HepG2 (cell line): ENCODE data around the gene GATA5. TPM values are rescaled to one million over a fixed set of nuclear protein-coding genes. Genes with fewer than 3 reads are reported as not detected.

Experiments
- ATF7 ChIP-seq, 2 experiments: fragments of 450-650 bp in 1 of 2; sonication (generic) in 1 of 2; formaldehyde crosslinking in 1 of 2; IDR thresholded peaks; 2 replicates each; pipeline versions ENCODE4 v1.4.0 to v1.6.1; 2016 to 2020; ENCODE audit warnings: antibody characterized with exemption in 1 of 2, mild to moderate bottlenecking in 1 of 2, missing genetic modification reagents in 1 of 2
- CBX2 ChIP-seq, 2 experiments: fragments of 200-600 bp in 1 of 2; sonication (generic); formaldehyde crosslinking in 1 of 2; IDR thresholded peaks; 2 replicates each; pipeline versions ENCODE4 v1.7.0 to v1.8.1; 2018 to 2022; ENCODE audit warnings: low read depth in 2 of 2, low read length in 1 of 2, mild to moderate bottlenecking in 1 of 2, missing genetic modification reagents in 1 of 2
- NFIC ChIP-seq: IDR thresholded peaks from 2 replicates; pipeline ENCODE4 v1.6.1; 2012; ENCODE audit warnings: mild to moderate bottlenecking, low read length, inconsistent platforms
- SRSF9 ChIP-seq: fragments of 200-400 bp; formaldehyde crosslinking; IDR thresholded peaks from 2 replicates; pipeline ENCODE4 v1.6.1; 2018; ENCODE audit warnings: borderline replicate concordance, mild to moderate bottlenecking, low read depth, low read length; ENCODE audit not compliant: insufficient read depth, poor library complexity, severe bottlenecking
- ZNF160 ChIP-seq: sonication (generic); formaldehyde crosslinking; IDR thresholded peaks from 2 replicates; pipeline ENCODE4 v1.8.0; 2022; ENCODE audit warnings: mild to moderate bottlenecking, inconsistent platforms, missing genetic modification reagents
- ZNF644 ChIP-seq: IDR thresholded peaks from 2 replicates; pipeline ENCODE4 v1.6.1; 2016; ENCODE audit warnings: low read depth
- ZNF713 ChIP-seq: sonication (generic); formaldehyde crosslinking; IDR thresholded peaks from 2 replicates; pipeline ENCODE4 v1.4.0; 2020; ENCODE audit warnings: mild to moderate bottlenecking, missing genetic modification reagents
- ZNF788 ChIP-seq: sonication (generic); formaldehyde crosslinking; IDR thresholded peaks from 2 replicates; pipeline ENCODE4 v1.5.0; 2020; ENCODE audit warnings: mild to moderate bottlenecking, missing genetic modification reagents, borderline replicate concordance
- polyA plus RNA-seq, 8 experiments: library from polyadenylated mRNA; depleted of rRNA in 3 of 8; stranded (reverse) in 7 of 8; unstranded in 1 of 8; fragments of >200 nt; fragmentation: Illumina TruSeq in 4 of 8; extraction: Trizol in 4 of 8; gene quantifications; 2 replicates each; pipeline versions ENCODE4 v1.2.1 to v1.2.3, GENCODE V29; 2011 to 2016; ENCODE audit warnings: low read depth in 4 of 8, missing spikeins in 1 of 8, mixed read lengths in 1 of 8; ENCODE audit not compliant: insufficient read depth in 1 of 8
- total RNA-seq, 5 experiments: library from RNA; depleted of rRNA; stranded (reverse); fragments of >200 nt; fragmentation: Illumina TruSeq; extraction: Trizol; gene quantifications; 2 replicates each; pipeline ENCODE4 v1.2.3, GENCODE V29; 2016; ENCODE audit warnings: low read depth in 1 of 5
- TF ChIP-seq, protein P1 (sequence below): sonication (generic); formaldehyde crosslinking; IDR thresholded peaks from 2 replicates; pipeline ENCODE4 v1.5.1; 2020; ENCODE audit warnings: missing genetic modification reagents, mild to moderate bottlenecking, borderline replicate concordance
- TF ChIP-seq, protein P2 (sequence below): IDR thresholded peaks from 2 replicates; pipeline ENCODE4 v1.6.1; 2018; ENCODE audit warnings: missing genetic modification reagents
- TF ChIP-seq, protein P3 (sequence below): sonication (generic); formaldehyde crosslinking; IDR thresholded peaks from 2 replicates; pipeline ENCODE4 v1.4.0; 2020; ENCODE audit warnings: missing genetic modification reagents, mild to moderate bottlenecking, borderline replicate concordance
- TF ChIP-seq, protein P4 (sequence below): conservative IDR thresholded peaks from 2 replicates; pipeline ENCODE4 v1.6.1; 2018; ENCODE audit warnings: missing genetic modification reagents

GATA5 gene
- total and polyA plus RNA-seq, 2 of the 13 experiments (the other 11 are each of a cell fraction or from before 2014, with no cell fraction given) = 0.12 to 0.20 TPM

DNA sequence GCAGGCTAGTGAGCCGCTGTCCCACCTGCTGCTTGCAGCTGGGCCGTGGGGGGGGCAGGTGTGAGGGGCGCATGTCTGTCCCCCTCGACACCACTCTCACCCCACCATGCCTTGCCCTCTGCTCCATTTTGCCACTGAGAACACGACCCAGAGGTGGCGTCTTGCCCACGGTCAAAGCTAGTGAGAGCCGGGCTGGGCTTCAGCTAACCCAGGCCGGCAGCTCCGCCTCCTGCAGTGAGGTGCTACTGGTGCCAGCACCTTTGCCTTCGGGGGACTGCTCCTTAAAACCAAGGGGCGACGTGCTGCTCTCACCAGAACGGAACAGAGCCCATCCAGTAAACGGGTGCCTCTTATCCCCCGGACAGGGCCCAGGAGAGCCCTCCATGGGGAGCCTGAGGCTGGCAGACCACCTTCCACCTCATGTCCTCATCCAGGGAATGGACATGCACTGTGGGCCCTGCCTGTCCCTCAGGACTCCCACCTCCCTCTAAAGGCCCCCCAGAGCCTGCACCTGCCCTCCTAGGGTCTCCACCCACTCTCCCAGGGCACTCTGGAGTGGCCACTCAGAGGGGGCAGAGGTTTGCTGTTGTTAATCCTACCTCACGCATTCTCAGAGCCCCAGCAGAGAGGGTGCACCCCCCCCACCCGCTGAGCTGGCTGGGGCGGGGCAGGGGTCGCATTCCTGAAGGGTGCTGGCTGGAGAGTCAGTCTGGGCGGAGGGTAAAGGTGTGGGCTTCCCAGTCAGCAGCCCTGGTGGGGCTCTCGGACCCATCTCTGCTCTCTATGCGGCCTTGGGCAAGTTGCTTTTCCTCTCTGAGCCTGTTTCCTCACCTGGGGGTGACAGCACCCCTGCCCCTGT lies 51.3 kb downstream of the GATA5 start (continued):
- TF ChIP-seq, protein P1, sequence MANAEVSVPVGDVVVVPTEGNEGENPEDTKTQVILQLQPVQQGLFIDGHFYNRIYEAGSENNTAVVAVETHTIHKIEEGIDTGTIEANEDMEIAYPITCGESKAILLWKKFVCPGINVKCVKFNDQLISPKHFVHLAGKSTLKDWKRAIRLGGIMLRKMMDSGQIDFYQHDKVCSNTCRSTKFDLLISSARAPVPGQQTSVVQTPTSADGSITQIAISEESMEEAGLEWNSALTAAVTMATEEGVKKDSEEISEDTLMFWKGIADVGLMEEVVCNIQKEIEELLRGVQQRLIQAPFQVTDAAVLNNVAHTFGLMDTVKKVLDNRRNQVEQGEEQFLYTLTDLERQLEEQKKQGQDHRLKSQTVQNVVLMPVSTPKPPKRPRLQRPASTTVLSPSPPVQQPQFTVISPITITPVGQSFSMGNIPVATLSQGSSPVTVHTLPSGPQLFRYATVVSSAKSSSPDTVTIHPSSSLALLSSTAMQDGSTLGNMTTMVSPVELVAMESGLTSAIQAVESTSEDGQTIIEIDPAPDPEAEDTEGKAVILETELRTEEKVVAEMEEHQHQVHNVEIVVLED (CRISPR knock-in tag) = no peak
- TF ChIP-seq, protein P2, sequence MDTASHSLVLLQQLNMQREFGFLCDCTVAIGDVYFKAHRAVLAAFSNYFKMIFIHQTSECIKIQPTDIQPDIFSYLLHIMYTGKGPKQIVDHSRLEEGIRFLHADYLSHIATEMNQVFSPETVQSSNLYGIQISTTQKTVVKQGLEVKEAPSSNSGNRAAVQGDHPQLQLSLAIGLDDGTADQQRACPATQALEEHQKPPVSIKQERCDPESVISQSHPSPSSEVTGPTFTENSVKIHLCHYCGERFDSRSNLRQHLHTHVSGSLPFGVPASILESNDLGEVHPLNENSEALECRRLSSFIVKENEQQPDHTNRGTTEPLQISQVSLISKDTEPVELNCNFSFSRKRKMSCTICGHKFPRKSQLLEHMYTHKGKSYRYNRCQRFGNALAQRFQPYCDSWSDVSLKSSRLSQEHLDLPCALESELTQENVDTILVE (CRISPR knock-in tag) = no peak
- TF ChIP-seq SRSF9 = no peak
- TF ChIP-seq, protein P3, sequence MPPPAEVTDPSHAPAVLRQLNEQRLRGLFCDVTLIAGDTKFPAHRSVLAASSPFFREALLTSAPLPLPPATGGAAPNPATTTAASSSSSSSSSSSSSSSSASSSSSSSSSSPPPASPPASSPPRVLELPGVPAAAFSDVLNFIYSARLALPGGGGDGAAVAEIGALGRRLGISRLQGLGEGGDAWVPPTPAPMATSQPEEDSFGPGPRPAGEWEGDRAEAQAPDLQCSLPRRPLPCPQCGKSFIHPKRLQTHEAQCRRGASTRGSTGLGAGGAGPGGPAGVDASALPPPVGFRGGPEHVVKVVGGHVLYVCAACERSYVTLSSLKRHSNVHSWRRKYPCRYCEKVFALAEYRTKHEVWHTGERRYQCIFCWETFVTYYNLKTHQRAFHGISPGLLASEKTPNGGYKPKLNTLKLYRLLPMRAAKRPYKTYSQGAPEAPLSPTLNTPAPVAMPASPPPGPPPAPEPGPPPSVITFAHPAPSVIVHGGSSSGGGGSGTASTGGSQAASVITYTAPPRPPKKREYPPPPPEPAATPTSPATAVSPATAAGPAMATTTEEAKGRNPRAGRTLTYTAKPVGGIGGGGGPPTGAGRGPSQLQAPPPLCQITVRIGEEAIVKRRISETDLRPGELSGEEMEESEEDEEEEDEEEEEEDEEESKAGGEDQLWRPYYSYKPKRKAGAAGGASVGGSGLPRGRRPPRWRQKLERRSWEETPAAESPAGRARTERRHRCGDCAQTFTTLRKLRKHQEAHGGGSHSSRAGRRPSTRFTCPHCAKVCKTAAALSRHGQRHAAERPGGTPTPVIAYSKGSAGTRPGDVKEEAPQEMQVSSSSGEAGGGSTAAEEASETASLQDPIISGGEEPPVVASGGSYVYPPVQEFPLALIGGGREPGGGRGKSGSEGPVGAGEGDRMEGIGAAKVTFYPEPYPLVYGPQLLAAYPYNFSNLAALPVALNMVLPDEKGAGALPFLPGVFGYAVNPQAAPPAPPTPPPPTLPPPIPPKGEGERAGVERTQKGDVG = no peak
- TF ChIP-seq ZNF713 (CRISPR knock-in tag) = no peak
- TF ChIP-seq NFIC = no peak
- TF ChIP-seq ZNF788 (CRISPR knock-in tag) = no peak
- TF ChIP-seq, protein P4, sequence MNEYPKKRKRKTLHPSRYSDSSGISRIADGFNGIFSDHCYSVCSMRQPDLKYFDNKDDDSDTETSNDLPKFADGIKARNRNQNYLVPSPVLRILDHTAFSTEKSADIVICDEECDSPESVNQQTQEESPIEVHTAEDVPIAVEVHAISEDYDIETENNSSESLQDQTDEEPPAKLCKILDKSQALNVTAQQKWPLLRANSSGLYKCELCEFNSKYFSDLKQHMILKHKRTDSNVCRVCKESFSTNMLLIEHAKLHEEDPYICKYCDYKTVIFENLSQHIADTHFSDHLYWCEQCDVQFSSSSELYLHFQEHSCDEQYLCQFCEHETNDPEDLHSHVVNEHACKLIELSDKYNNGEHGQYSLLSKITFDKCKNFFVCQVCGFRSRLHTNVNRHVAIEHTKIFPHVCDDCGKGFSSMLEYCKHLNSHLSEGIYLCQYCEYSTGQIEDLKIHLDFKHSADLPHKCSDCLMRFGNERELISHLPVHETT (CRISPR knock-in tag) = no peak
- TF ChIP-seq ZNF160 (CRISPR knock-in tag) = no peak
- TF ChIP-seq CBX2 (IDR thresholded peaks at IDR 0.05; ENCODE audit: low read depth, low read length) = no peak
- TF ChIP-seq CBX2 (CRISPR knock-in tag; IDR thresholded peaks at IDR 0.05; ENCODE audit: low read depth) = no peak
- TF ChIP-seq ATF7 (IDR thresholded peaks at IDR 0.05) = no peak
- no peak for TF ChIP-seq ATF7 (CRISPR knock-in tag; IDR thresholded peaks at IDR 0.05)
- no peak for TF ChIP-seq ZNF644
